DMS 273 (cell line): ENCODE measurements around the gene RXRA.

Experiments
- DNase-seq: peaks from one replicate; lab custom pipeline; 2025; ENCODE audit not compliant: unreplicated experiment; lab: John Stamatoyannopoulos, UW

The RXRA gene

DNA sequence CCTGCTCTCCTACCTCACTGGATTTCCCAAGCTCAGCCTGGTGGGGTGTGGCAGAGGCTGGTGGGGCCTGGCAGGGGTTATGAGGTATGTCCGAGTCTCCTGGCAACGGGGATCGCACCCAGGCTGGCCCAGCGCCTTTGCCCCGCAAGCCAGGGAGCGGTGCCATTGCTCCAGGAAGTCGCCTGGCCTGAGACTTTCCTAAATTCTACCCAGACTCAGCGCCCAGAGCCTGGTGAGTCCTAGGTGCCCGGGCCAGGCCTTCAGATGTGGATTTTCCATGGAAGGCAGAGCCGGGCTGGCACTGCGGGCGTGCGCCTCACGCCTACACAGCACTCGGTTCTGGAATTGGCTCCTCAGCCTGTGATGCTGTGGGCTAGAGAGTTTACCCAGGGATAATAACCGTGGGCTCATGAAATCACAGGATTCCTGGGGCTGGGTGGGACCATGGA, 159.9 kb downstream of the RXRA start:
- no peak for DNase-seq

DNA sequence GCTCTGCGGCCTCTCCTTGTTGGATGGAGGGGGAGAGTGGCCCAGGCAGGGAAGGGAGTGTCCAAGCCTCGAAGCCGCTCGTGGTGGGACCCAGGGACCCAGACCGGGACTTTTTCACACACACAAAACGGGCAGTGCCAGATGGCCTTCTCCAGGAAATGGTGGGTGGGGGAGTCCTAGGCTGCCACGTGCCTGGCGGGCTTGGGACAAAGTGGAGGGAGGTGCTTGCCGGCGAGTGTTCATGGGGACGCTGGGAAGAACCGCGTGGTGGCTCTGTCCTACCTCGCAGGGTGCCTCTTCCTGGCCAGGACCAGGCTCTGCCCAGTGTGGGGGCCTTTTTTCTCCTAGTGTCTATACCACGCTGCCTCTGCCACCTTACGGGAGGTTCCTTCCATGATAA, 160.3 kb downstream of the RXRA start:
- no peak for DNase-seq
